Endothelial cell of umbilical vein (primary cell): ENCODE results near the gene PLEKHG5.
"Not testable (repeated sequence)": the region's sequence is repeated elsewhere in the genome, so short reads cannot be mapped to it uniquely, and the experiment has no call there.

Experiments
- CTCF ChIP-seq, 2 donors: IDR thresholded peaks; 1 replicate in 1 of 2; 2 replicates in 1 of 2; pipeline ENCODE4 v1.5.1; 2011; ENCODE audit warnings: low read length in 2 of 2, mild to moderate bottlenecking in 2 of 2, moderate library complexity in 2 of 2, control low read depth in 1 of 2, inconsistent platforms in 1 of 2, low read depth in 1 of 2; ENCODE audit not compliant: insufficient read depth in 1 of 2; ENCODE audit errors: extremely low read depth in 1 of 2
- FOS ChIP-seq: IDR thresholded peaks from 2 replicates; pipeline ENCODE4 v1.6.1; 2011; ENCODE audit warnings: mild to moderate bottlenecking, low read length, moderate library complexity, borderline replicate concordance; ENCODE audit not compliant: insufficient read depth
- JUN ChIP-seq: IDR thresholded peaks from 2 replicates; pipeline ENCODE4 v1.6.1; 2011; ENCODE audit warnings: borderline replicate concordance, low read depth; ENCODE audit not compliant: insufficient read length, insufficient read depth
- MAX ChIP-seq: IDR thresholded peaks from 2 replicates; pipeline ENCODE4 v1.6.1; 2011; ENCODE audit not compliant: insufficient read depth, insufficient read length
- MYC ChIP-seq: IDR thresholded peaks from one replicate; pipeline ENCODE4 v1.6.1; 2011; ENCODE audit warnings: mild to moderate bottlenecking, low read depth, low read length
- POLR2A ChIP-seq: IDR thresholded peaks from 2 replicates; pipeline ENCODE4 v1.6.1; 2012; ENCODE audit warnings: low read depth, mild to moderate bottlenecking, control low read depth, low read length
- POLR2AphosphoS5 ChIP-seq: IDR thresholded peaks from 2 replicates; pipeline ENCODE4 v1.6.1; 2012; ENCODE audit warnings: low read depth, mild to moderate bottlenecking, control low read depth, low read length, moderate library complexity; ENCODE audit not compliant: insufficient read depth

DNA sequence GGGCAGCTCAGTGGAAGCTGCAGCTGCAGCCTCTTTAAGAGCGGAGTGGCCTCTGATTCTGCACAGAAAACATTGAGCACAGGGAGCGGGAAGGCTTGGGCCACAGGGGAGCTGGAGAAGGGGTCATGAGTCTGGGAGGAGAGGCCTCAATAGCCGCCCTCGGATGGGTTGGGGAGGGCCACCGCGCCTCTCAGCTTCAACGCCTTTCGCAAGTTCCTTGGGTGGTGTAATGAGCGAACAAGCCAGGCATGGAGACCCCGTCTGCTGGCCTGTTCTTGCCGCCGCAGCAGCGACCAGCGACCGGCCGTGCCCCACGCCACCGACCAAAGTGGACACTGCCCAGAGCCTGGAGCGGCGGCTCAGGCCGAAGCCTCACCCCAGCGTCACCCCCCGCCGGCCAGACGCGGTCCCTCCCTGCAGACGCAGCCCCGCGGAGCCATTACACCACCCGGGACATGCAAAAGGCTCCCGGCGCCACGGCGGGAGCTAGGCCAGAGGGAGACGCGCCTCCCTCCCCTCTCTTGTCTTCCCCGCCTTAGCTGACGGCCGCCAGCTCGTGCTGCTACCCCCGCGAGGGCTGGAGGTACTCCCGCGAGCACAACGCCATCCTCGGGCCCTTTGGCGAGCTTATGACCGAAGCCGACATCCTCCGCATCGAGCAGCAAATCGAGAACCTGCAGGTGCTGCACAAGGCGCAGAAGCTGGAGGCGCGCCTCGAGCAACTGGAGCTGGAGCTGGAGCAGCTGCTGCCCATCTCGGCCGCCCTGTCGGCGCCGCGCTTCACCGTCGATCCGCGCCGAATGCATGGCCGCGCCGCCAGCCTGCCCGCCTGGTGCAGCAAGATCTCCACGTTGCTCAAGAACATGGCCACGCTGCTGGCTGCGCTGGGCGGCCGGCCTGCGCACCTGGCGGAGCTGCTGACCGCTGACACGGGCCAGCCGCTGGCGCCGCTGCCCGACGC, 37.3 kb downstream of the PLEKHG5 start:
- TF ChIP-seq CTCF (IDR thresholded peaks at IDR 0.05; ENCODE audit: extremely low read depth in 1 of 2, insufficient read depth in 1 of 2, low read depth in 1 of 2, low read length in 2 of 2); MAX; JUN; POLR2A; MYC; FOS; POLR2AphosphoS5: not testable (repeated sequence)
